GM23248 (cell line): ENCODE measurements around the gene RTKN2. TPM values are rescaled to one million over a fixed set of nuclear protein-coding genes. Genes with fewer than 3 reads are reported as not detected.

Experiments used
- DNase-seq: peaks from one replicate; pipeline ENCODE4 v3.0.0-alpha.2; 2015
- H2AFZ ChIP-seq: fragments of 200-600 bp; sonication (generic); 2 replicates; pipeline ENCODE4 v1.6.1; 2016; ENCODE audit warnings: antibody characterized with exemption
- H3F3A ChIP-seq: fragments of 200-600 bp; sonication (generic); 2 replicates; pipeline ENCODE4 v1.6.1; 2016; ENCODE audit warnings: mild to moderate bottlenecking, antibody characterized with exemption, mixed run types; ENCODE audit not compliant: insufficient read depth
- H3K27ac ChIP-seq: fragments of 200-600 bp; sonication (generic); 2 replicates; pipeline ENCODE4 v1.5.1; 2016; ENCODE audit warnings: mild to moderate bottlenecking
- H3K27me3 ChIP-seq: fragments of 200-600 bp; sonication (generic); replicated peaks from 2 replicates; pipeline ENCODE4 v1.6.1; 2016; ENCODE audit warnings: mild to moderate bottlenecking; ENCODE audit not compliant: insufficient read depth
- H3K36me3 ChIP-seq: fragments of 200-600 bp; sonication (generic); 2 replicates; pipeline ENCODE4 v1.6.1; 2016; ENCODE audit warnings: low read depth, mild to moderate bottlenecking
- H3K4me1 ChIP-seq: fragments of 200-600 bp; sonication (generic); 2 replicates; pipeline ENCODE4 v1.6.1; 2016; ENCODE audit warnings: mild to moderate bottlenecking; ENCODE audit not compliant: insufficient read depth
- H3K4me2 ChIP-seq: fragments of 200-600 bp; sonication (generic); one replicate; pipeline ENCODE4 v1.6.1; 2016; ENCODE audit warnings: mild to moderate bottlenecking; ENCODE audit not compliant: unreplicated experiment
- H3K4me3 ChIP-seq: fragments of 200-600 bp; sonication (generic); 2 replicates; pipeline ENCODE4 v1.5.1; 2016; ENCODE audit warnings: mild to moderate bottlenecking
- H3K79me2 ChIP-seq: fragments of 200-600 bp; sonication (generic); 2 replicates; pipeline ENCODE4 v1.6.1; 2016; ENCODE audit warnings: mild to moderate bottlenecking; ENCODE audit not compliant: insufficient read depth
- H3K9ac ChIP-seq: fragments of 200-600 bp; sonication (generic); 2 replicates; pipeline ENCODE4 v1.6.1; 2016; ENCODE audit warnings: mild to moderate bottlenecking
- H3K9me2 ChIP-seq: fragments of 200-600 bp; sonication (generic); 2 replicates; pipeline ENCODE4 v1.6.1; 2016; ENCODE audit warnings: mixed run types, mild to moderate bottlenecking, moderate library complexity; ENCODE audit not compliant: insufficient read depth
- H3K9me3 ChIP-seq: fragments of 200-600 bp; sonication (generic); one replicate; pipeline ENCODE4 v1.6.1; 2017; ENCODE audit warnings: low read depth
- H4K20me1 ChIP-seq: fragments of 200-600 bp; sonication (generic); 2 replicates; pipeline ENCODE4 v1.6.0; 2016; ENCODE audit not compliant: insufficient read depth
- EZH2 ChIP-seq: fragments of 200-600 bp; sonication (generic); IDR thresholded peaks from 2 replicates; pipeline ENCODE4 v1.6.1; 2018; ENCODE audit warnings: antibody characterized with exemption, mild to moderate bottlenecking; ENCODE audit not compliant: insufficient read depth, poor library complexity, severe bottlenecking
- EZH2phosphoT487 ChIP-seq: fragments of 200-600 bp; sonication (generic); IDR thresholded peaks from 2 replicates; pipeline ENCODE4 v1.6.1; 2018; ENCODE audit warnings: antibody characterized with exemption, moderate library complexity, mild to moderate bottlenecking, low read depth; ENCODE audit not compliant: insufficient read depth
- WGBS, 2 experiments: methylation state at CpG; one replicate each; pipeline ENCODE4 v1.1.6; 2015 to 2017; ENCODE audit warnings: low lambda C conversion rate in 2 of 2, low coverage in 1 of 2; ENCODE audit errors: missing lambda C conversion rate in 2 of 2; 5-methylcytosine and 5-hydroxymethylcytosine counted together
- in situ Hi-C: fragments of 300-500 bp; cut with MboI; formaldehyde crosslinking; loops from 2 replicates; pipeline ENCODE4 v1.15.0; 2020
- polyA plus RNA-seq: library from polyadenylated mRNA; unstranded; fragments of >200 nt; fragmentation: Nextera tagmentation; extraction: Ambion mirVana; gene quantifications from 2 replicates; pipeline ENCODE4 v1.2.1, GENCODE V29; 2016
- total RNA-seq: library from RNA; depleted of rRNA; stranded (reverse); fragments of >200 nt; shearing (Covaris generic); gene quantifications from 2 replicates; pipeline ENCODE4 v1.2.3, GENCODE V29; 2014

The RTKN2 gene
- total and polyA plus RNA-seq, 2 experiments from 2014 or later, result 0.11 to 0.15 TPM

GRCh38 chr10:62175251-62175650, 93.4 kb downstream of the RTKN2 start:
- Histone ChIP-seq H3K27me3 (no peaks in the 10 kb centered on the region), H3K27ac (no peak overlapping the region), H3K4me2 (no peak overlapping the region), H4K20me1 (no peaks in the 10 kb centered on the region), H3K79me2 (no peaks in the 10 kb centered on the region), H3K9ac (no peak overlapping the region), H3K36me3 (no peaks in the 10 kb centered on the region), H3K4me3 (no peak overlapping the region), H3K4me1 (no peaks in the 10 kb centered on the region), H3K9me3 (no peaks in the 10 kb centered on the region), H3F3A (no peaks in the 10 kb centered on the region), H3K9me2 (no peaks in the 10 kb centered on the region), H2AFZ (no peak overlapping the region)
- in situ Hi-C loops, result no loop called here
- WGBS, 2 experiments, result 80 to 87% methylated on average over 2 of the region's 2 CpGs
- TF ChIP-seq EZH2 (no peak), EZH2phosphoT487 (no peak)
- DNase-seq, result no peak

- Histone ChIP-seq H3F3A (no peaks in the 10 kb centered on the region), H3K9ac (no peak overlapping the region), H3K36me3 (no peaks in the 10 kb centered on the region), H3K27me3 (no peaks in the 10 kb centered on the region), H2AFZ (no peak overlapping the region), H3K4me1 (no peaks in the 10 kb centered on the region), H3K9me3 (no peaks in the 10 kb centered on the region), H3K79me2 (no peaks in the 10 kb centered on the region), H4K20me1 (no peaks in the 10 kb centered on the region), H3K9me2 (no peaks in the 10 kb centered on the region), H3K4me3 (no peak overlapping the region), H3K27ac (no peak overlapping the region), H3K4me2 (no peak overlapping the region)
- in situ Hi-C loops, result no loop called here
- TF ChIP-seq EZH2phosphoT487 (no peak), EZH2 (no peak)
- no peak for DNase-seq
These were observed 96.2 kb downstream of the RTKN2 start for GRCh38 chr10:62172465-62172864.

- no peak overlapping the region for H3K27ac ChIP-seq
- H3K9me2 ChIP-seq, result no peaks in the 10 kb centered on the region
- H3K9ac ChIP-seq, result no peak overlapping the region
- no peaks in the 10 kb centered on the region for H3K36me3 ChIP-seq
- no peak overlapping the region for H2AFZ ChIP-seq
- H3K4me2 ChIP-seq, result no peak overlapping the region
- in situ Hi-C loops, result no loop called here
- H3K4me1 ChIP-seq, result peaks cover 3% of the 10 kb centered on the region
- 69 to 77% methylated on average over 2 of the region's 2 CpGs for WGBS, 2 experiments
- H4K20me1 ChIP-seq, result no peaks in the 10 kb centered on the region
- no peak overlapping the region for H3K4me3 ChIP-seq
- H3F3A ChIP-seq, result peaks cover 3% of the 10 kb centered on the region
- no peaks in the 10 kb centered on the region for H3K9me3 ChIP-seq
- H3K79me2 ChIP-seq, result no peaks in the 10 kb centered on the region
- no peaks in the 10 kb centered on the region for H3K27me3 ChIP-seq
- TF ChIP-seq EZH2 (no peak), EZH2phosphoT487 (no peak)
- DNase-seq, result no peak
These were observed 96.9 kb downstream of the RTKN2 start for GRCh38 chr10:62171791-62172190.

GRCh38 chr10:62170732-62171131, 97.9 kb downstream of the RTKN2 start:
- H3K4me1 ChIP-seq, result peaks cover 14% of the 10 kb centered on the region
- no peak overlapping the region for H3K4me2 ChIP-seq
- no peak for DNase-seq
- TF ChIP-seq EZH2 (no peak), EZH2phosphoT487 (no peak)
- H3F3A ChIP-seq, result peaks cover 14% of the 10 kb centered on the region
- no peak overlapping the region for H3K4me3 ChIP-seq
- H3K9ac ChIP-seq, result no peak overlapping the region
- 87 to 95% methylated on average over 1 of the region's 1 CpG for WGBS, 2 experiments
- H3K79me2 ChIP-seq, result no peaks in the 10 kb centered on the region
- no peak overlapping the region for H3K27ac ChIP-seq
- no peak overlapping the region for H2AFZ ChIP-seq
- in situ Hi-C loops, result no loop called here
- no peaks in the 10 kb centered on the region for H3K27me3 ChIP-seq
- H4K20me1 ChIP-seq, result no peaks in the 10 kb centered on the region
- no peaks in the 10 kb centered on the region for H3K9me3 ChIP-seq
- H3K9me2 ChIP-seq, result no peaks in the 10 kb centered on the region
- no peaks in the 10 kb centered on the region for H3K36me3 ChIP-seq

- in situ Hi-C loops, result no loop called here
- H3K27ac ChIP-seq, result peak overlapping the region; percentile 50
These were observed 102.1 kb downstream of the RTKN2 start for GRCh38 chr10:62166331-62167131.

More at GRCh38 chr10:62166331-62167131, 102.1 kb downstream of the RTKN2 start:
- H3K36me3 ChIP-seq, result no peaks in the 10 kb centered on the region
- peak overlapping the region; percentile 55 for H3K4me2 ChIP-seq
- H3K27me3 ChIP-seq, result no peaks in the 10 kb centered on the region
- DNase-seq, result peak; percentile 82
- no peaks in the 10 kb centered on the region for H3K9me3 ChIP-seq
- no peaks in the 10 kb centered on the region for H3K9me2 ChIP-seq
- H2AFZ ChIP-seq, result peak overlapping the region; percentile 55
- peak overlapping the region; percentile 35 for H3K4me3 ChIP-seq
- H3F3A ChIP-seq, result peaks cover 15% of the 10 kb centered on the region
- TF ChIP-seq EZH2phosphoT487, result peak; percentile 98
- TF ChIP-seq EZH2, result no peak
- H4K20me1 ChIP-seq, result no peaks in the 10 kb centered on the region
- WGBS, 2 experiments, result 2 to 9% methylated on average over 4 of the region's 4 CpGs
- H3K79me2 ChIP-seq, result no peaks in the 10 kb centered on the region
- peak overlapping the region; percentile 7; the same call in 1 of the 2 replicates for H3K9ac ChIP-seq
- peaks cover 22% of the 10 kb centered on the region for H3K4me1 ChIP-seq
